Stimulated activated CD8-positive, alpha-beta memory T cell treated with anti-CD3 and anti-CD28 coated beads, Interleukin-2, amount 100 ng/mL, for 48 hours (primary cell): Measurements from ENCODE around the gene CYP4V2.
A peak's percentile ranks its signal among the peaks of the same experiment; 100 is the strongest.

Source experiments
- DNase-seq, 2 donors: peaks; one replicate each; pipeline ENCODE4 v3.0.0-alpha.2; 2020; ENCODE audit warnings: low read depth in 2 of 2

Gene CYP4V2

DNA sequence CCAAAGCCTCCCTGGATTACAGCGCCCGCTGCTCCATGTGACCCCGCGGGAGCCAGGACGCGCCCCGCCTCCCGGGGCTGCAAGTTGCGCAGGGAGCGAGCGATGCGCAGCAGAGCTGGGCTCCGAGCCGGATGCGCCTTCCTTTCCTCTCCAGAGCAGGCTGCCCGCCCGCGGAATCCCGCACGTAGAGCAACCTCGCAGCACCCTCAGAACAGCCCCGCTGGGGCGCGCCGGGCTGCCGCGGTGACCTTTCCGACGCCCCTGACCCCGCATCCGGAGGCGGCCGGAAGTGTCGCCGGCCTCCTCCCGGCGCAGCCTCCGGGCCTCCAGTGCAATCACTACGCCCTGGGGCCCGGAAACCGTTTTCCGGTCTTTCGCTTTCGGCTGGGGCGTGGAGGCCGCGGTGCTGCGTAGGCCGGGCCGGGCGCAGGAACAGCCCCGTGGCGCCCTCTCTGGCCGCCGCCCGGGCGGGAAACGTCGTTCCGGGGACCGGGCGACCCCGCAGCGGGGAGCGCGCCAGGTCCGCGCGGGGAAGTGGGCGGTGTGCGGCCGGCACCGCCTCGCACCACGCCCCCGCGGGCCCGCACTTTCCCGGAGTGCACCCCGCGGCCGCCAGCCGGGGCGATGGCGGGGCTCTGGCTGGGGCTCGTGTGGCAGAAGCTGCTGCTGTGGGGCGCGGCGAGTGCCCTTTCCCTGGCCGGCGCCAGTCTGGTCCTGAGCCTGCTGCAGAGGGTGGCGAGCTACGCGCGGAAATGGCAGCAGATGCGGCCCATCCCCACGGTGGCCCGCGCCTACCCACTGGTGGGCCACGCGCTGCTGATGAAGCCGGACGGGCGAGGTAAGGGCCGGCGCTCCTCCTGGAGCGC lies at the start of gene CYP4V2:
Gene CYP4V2 (plus strand): TSS at position 368 of the 866 bp plus-strand sequence. CDS start 257 bp downstream, at position 625.
- DNase-seq = peak; percentile 74 to 78

DNA sequence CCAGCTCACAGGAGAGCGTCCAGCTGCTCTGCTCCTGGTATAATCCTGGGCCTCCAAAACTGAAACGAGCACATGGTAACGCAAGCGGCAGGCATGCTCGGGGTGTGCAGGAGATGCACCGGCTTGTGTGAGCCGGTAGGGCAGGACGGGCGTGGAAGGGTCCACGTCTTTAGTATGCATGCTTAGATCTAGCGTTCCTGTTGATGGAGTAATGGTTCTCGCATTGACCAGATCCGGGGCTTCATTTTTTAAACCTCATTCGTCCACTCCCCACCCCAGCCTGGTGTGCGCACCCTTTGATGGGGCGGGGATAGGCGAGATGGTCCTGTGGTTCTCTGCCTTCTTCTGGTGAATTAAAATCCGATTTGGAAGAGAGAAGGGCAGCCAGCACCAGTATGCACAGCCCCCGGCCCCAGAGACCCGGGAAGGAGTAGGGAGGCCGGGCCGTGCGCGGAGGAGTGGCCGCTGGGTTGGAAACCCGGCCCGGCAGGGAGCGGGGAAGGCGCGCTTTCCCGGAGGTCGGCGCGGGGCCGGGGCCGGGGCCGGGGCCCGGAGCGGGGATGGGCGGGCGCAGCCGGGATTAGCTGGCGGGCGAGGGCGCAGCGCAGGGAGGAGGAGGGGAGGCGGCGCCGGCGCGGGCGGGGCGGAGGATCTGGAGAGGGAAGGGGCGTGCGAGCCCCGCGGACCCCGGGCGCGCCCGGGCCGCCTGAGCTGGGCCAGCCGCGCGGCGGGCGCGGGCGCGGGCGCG lies 47.0 kb upstream of the CYP4V2 start:
- no peak for DNase-seq

DNA sequence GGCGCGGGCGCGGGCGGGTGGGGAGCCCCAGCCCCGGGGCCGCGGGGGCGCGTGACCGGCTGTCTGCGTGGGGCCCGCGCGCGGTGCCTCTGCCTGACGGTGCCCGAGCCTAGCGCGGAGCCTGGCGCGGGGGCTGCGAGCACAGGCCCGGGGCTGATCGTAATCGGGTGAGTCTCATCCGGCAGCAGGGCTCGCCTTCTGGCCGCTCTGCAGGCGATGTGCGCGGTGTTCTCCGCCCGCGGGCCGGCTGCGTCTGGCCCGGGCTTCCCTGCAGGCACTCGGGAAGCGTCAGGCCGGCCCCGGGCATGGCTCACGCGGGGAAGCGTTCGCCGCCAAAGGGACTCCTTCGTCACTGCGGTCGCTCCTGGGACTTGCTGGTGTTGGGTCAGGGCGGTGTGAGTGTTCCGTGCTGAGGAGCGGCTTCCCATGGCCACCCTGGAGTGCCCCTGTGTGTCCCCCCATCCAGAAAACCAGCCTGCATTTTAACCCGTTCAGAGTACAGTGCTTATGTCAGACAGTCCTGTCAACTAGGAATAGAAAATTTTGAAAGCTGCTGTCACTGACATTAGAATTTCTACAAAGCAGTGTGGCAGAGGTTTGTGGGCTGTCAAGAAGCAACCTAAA lies 46.3 kb upstream of the CYP4V2 start:
- DNase-seq = peak in 1 of 2 donors; percentile 9

DNA sequence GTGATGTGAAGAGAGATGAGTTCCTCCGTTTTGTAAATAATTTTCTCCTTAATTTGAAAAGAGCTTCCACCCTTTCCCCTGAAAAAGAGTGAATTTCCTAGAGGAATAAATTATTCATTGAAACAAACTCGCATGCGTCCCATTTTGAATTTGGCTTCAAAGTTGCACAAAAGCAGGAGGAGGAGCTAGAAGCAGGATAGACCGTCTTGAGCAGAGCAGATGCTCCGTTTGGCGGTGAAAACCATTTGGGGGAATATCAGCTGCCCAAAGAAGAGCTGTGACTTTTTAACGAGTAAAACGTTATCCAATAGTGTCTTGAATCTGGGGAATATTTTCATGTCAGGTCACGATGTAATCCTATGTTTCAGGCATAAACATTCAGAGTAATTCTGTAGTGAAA lies 44.9 kb upstream of the CYP4V2 start:
- DNase-seq = no peak

DNA sequence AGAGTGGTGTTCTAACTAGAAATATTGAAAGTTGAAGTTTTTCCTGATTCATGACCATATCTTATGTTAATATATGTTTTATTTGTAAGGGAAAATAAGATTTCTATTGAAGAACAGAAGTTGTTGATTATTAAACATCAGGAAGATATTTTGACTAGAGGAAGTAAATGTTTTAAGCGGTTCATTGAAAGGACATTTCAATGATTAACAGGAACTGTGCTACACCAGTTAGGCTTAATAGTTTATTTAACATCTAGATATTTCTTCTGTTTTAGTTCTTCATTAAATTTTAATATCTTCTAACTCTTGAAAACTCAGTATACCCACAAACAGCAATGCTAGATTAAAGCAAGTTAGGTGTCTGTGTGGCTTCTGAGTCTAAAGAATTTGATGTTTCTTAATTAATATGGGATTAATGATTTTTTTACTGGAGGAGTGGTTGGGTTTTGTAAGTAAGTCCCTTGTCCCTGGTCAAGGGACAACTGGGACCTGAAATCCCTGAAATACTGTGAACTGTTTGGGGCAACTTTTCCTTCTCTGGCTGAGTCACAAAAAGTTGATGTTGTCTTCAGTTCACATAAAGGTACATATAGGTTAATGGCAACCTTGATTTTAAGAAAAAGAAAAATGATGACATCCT lies 42.9 kb upstream of the CYP4V2 start:
- DNase-seq = no peak

DNA sequence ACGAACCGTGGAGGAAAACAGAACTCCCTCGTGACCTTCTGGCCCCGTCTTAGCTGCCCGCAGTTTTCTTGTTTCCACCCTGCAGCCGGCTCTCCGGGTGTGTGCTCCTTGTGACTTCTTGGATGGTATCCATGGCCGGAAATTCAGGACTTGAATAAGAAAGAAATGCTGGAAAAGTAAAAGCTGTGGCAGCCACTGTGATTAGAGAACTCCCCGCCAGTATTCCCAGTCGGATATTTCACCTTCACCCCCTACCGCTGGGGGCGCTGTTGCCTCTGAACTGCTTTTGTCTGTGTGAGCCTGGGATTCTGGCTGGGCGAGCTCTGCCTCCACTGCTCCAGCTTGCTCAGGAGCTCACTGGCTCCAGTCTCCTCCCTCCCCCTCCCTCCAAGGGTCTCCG lies 41.5 kb upstream of the CYP4V2 start:
- no peak for DNase-seq

DNA sequence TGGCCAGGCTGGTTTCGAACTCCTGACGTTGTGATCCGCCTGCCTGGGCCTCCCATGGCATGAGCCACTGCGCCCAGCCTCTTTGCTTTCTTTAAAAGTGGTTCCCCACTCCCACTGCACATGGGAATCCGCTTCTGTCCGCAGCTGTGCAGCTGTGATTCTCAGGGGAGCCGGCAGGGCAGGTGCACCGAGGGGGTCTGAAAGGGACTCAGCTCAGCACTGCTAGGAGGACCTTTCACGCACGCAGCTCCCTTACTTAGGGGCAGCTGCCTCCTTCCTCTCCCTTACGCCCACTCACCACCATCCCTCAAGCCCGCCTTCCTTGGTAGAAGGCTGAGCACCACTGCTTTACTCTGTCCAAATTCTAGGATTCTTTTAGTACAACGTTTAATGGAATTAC lies 40.4 kb upstream of the CYP4V2 start:
- no peak for DNase-seq

DNA sequence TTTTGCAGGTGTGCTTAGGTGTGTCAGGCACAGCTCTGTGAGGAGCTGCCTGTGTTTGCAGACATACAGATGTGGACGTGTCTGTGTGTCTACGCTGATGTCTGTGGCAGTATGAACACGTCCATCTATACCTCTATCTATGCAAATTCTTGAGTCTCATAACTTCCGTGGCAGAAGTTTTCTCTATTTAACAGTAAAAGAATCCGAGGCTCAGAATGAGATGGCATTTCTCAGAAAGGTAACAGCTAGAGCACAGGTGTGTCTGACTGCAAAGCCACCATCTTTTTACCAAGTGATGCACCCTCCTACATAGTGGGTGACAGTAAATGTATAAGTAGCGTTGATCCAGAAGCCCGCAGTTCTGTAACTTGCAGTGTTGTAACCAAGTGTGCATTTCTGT lies 39.9 kb upstream of the CYP4V2 start:
- DNase-seq = no peak

DNA sequence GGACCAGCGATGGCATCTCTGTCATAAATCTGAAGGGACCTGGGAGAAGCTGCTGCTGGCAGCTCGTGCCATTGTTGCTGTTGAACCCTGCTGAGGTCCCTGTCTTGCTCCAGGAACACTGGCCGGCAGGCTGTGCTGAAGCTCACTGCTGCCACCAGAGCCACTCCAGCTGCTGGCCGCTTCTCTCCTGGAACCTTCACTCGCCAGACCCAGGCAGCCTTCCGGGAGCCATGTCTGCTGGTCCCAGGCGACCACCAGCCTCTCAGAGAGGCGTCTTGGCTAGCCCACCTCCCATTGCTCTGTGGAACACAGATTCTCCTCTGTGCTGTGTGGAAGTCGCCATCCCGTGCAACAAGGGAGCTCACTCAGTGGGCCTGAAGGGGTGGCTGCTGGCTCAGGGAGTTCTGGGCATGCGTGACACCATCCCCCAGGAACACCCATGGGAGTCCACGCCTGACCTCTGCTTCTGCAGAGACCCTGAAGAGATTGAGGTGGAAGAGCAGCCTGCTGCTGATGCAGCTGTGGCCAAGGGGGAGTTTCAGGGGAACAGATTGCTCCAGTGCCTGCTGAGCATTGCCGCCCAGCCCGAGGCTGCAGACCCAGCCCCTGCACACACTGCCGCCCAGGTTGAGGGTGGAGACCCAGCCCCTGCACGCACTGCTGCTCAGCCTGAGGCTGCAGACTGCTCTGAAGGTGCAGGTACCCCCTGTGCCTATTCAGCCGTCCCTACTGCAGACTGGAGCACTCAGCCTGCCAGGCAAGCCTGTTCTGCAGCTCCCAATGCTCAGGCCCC lies 33.1 kb upstream of the CYP4V2 start:
- no peak for DNase-seq

DNA sequence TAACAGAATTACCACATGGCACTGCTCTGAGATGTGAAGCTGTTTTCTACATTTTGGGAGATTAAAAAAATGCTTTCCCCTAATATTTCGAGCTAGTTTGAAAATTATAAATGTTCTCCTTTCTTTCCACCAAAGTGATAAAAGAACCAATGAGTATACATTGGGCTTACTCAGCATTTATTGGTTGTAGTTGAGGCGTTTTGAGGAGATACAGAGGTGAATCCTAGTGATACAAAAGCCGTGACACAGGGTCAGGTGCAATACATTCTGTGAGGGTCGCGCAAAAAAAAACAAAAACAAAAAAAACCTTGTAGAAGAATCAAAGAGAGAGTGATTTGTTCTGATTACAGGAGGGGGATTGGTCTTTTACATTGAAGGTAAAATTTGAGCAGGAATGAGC lies 32.4 kb upstream of the CYP4V2 start:
- DNase-seq = no peak

DNA sequence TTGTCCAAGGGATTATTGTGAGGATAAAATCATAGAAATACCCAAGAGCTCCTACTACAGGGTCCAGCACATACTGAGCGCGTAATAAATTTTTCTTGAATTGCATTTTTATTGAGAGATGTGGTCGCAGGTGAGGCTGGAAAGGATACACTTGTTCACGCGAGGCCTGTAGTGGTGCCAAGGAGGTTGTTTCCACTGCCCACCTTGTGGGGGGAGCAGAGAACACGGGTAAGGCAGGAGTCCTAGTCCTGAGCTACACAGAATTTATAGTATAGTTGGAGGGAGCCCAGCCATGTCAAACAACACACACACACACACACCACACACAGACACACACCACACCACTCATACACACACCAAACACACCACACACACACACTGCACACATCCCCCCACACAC lies 31.8 kb upstream of the CYP4V2 start:
- DNase-seq = no peak

DNA sequence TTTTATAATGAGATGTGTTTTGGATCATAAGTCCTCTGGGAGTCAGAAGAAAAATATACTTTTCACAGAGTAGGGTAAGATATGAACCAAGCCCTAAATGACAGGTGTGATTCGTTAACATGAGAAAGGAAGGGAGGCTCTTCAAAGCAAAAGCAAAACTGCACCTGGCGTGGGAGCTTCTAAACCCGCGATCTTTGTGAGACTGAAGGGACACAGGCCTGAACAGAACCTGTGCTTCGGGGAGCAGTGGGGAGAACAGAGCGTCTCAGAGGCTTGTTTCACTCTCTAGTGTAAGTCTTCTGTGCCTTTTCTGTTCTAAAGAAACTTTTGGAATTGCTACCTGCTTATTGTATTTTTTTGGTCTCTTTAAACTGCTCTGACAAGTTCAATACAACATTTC lies 30.2 kb upstream of the CYP4V2 start:
- no peak for DNase-seq

DNA sequence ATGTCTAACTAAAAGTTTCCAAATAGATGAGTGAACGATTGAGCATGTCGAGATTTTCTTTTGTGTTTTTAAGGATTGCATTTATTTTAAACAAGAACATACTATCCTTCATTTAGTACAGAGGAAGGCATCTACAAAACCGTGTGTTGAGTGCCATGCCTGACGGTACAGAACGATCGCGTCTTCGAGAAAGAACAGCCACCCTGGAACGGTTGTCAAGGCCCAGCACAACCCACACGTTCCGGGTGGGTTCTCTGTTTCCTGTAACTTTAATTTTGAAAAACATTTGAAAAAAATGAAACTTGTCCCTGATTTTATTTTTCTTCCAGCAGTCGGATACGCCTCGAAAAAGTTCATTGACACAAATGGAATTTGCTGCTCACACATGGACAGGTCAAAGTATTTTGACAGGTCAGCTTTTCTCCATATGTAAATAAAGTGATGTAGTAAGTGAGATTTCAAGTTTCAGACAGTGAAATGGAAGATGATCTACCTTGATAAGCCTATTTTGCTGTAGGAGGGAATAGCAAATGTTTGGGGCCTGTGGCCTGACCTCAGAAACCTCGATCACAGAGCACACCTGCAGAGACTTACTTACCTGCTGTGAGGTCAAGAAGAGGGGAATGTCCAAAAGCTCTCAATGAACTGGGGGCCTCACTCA lies 24.4 kb upstream of the CYP4V2 start:
- no peak for DNase-seq

DNA sequence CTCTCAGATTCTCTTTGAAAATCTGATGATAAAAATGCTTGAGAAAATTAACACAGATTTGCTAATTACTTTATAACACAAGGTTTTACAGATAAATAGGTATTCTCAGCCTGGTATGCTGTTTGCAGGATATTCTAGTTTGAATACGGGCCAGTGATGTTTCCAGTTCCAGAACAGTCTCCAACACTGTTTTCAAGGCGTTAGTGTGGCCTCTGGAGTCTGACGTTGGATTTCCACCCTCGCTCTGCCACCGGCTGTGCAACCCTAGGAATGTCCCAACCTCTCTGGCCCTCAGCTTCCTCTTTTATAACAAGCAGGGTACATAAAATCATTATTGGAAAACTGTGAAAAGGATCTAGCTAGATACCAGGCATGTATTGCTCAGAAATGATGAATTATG lies 23.8 kb upstream of the CYP4V2 start:
- no peak for DNase-seq

DNA sequence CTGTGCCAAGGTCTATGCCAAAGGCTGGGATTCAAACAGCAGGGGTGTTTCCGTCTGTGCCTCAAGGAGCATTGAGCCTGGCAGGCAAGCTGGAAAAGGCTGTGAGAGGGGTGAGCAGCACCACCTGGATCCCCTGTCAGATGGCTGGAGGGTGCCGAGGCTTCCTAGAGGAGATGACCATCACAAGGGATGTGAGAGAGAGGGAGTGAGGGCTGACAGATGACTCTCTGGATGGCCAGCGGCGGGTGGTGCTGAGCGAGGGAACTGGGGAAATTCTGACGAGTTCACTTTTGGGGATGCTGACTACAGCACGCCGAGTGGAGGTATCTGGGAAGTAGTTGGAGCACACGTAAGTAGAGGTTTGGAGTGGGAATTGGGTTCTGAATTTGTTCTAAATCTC lies 22.6 kb upstream of the CYP4V2 start:
- DNase-seq = no peak

DNA sequence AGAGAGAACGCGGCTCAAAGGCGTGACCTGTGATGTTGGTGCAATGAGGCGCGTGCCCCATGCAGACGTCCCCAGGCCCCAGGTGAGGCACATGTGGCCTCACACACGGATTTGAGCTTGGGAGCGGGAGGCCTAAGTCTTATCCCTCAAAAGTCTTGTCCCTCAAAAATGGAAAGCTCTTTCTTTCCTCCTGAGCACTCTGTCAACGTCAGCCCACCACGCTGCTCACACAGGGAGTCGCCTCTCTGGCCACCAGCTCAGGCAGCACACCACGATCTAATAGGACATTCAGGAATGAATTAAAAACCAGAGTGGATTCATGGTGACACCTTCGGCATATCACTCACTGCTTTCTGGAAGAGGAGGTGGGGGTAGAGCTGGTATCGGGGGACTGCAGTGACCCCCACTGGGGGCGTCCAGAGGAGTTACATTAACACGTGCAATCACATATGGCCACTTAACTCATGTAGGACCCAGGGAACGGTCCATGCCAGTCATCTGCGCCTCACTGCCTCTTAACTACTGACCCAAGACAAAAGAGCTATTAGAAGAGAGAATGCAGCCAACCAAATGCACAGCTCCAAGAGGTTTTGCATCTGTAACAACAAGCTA lies 21.9 kb upstream of the CYP4V2 start:
- DNase-seq = no peak

DNA sequence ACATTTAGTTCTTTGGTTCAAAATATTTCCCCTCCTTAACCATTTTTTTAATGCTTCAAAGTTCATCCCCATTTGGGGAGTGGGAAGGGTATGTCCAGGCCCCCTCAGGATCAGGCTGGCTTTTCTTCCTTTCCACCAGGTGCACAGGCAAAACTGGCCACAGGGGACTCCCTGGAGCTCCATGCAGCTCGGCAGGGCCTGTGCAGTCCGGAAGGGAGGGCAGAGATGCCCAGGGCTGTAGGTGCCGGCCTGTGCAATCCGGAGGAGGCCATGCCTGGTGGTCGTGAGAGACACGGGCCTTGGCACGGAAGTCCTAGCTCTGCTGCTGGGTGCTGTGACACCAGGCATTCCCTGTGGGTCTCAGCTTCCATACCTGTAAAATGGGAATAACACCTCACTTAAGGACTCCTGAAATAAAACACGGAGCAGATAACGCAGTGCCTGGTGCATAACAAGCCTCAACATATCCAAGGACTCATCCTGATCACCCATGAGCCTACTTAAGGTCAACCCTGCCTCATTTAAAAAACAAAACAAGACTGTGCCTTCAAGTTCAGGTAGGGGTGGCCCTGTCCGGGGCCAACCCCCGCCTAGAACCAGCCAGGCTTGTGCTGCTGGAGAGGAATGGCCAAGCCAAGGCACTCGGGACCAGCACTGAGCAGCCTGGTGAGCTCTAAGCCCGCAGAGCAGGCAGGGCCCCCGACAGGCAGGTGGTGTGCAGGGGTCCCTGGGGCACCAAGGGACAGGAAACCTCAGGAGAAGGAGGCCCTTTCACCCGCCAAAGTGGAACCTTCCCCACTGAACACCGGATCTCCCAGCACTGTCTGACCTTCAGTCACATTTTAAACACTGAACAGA lies 21.2 kb upstream of the CYP4V2 start:
- DNase-seq = no peak

DNA sequence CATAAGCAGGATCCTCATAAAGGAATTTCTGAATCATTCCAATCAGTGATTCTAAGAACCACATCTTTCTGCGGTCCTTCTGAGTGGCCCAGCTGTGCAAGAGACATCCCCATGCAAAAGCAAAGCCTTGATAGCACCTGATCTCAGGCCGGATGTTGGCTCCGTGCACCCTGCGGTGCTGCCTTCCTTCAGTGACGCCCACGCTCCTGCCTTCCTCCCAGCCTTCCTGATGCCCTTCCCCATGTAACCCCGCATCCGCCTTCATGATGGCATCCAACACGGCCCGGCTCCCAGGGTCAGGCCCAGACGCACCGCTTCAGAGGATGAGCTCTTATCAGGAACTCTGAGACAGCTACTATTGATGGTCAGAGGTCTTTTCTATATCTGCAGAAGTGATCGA lies 20.4 kb upstream of the CYP4V2 start:
- no peak for DNase-seq

DNA sequence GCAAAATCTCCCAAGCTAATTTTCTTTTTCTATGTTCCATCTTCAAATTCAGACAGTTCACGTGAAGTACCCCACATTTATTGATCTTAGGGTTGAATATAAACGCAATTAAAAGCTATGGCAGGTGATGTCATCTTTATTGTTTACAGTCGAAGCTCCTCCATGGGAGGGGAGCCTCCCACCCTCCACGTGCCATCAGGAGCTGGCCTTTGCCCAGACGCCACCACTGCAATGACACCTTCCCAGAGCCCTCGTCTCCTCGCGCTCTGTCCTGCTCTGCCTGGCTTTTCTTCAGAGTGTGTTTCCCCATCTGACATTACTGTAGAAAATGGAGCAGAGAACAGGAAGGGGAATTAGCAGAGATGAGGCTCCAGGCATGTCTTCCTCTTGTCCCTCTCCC lies 18.8 kb upstream of the CYP4V2 start:
- no peak for DNase-seq
